Right lobe of liver (tissue), 4 donors: ENCODE measurements around the gene VSX1.

Experiments
- POLR2A ChIP-seq: fragments of 450-650 bp; IDR thresholded peaks from one replicate; pipeline ENCODE4 v1.6.1; 2017; ENCODE audit warnings: antibody characterized with exemption, mild to moderate bottlenecking
- TF ChIP-seq, protein P1 (sequence below), 4 donors: fragments of 200-600 bp in 3 of 4; fragments of 450-650 bp in 1 of 4; IDR thresholded peaks; one replicate each; pipeline versions ENCODE4 v1.5.1 to v1.8.0; 2016 to 2022; ENCODE audit warnings: antibody characterized with exemption in 4 of 4, mild to moderate bottlenecking in 2 of 4
- donor health status: DM: no; HTN: no; CAD: no.
- donor health status: DM: no; HTN: no; CAD: no.
- donor health status: DM: no; HTN: yes; CAD: no.

DNA sequence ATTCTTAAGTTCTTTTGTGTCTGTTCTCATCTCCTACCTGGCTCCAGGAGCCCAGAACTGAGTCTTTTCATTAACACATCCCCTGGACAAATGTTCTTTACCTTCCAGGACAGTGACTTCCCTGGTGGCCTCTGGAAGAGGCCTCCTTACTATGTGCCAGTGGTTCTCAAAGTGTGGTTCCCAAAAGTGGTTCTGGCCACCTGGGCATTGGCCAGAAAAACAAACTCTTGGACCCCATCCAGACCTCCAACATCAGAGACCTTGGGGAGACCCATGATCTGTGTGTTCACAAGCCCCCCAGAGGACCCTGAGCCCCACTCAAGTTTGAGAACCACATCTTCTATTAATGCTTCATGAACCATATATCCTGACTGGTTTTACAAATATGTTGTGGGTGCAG, 7.2 kb upstream of the VSX1 start:
- TF ChIP-seq, protein P1, sequence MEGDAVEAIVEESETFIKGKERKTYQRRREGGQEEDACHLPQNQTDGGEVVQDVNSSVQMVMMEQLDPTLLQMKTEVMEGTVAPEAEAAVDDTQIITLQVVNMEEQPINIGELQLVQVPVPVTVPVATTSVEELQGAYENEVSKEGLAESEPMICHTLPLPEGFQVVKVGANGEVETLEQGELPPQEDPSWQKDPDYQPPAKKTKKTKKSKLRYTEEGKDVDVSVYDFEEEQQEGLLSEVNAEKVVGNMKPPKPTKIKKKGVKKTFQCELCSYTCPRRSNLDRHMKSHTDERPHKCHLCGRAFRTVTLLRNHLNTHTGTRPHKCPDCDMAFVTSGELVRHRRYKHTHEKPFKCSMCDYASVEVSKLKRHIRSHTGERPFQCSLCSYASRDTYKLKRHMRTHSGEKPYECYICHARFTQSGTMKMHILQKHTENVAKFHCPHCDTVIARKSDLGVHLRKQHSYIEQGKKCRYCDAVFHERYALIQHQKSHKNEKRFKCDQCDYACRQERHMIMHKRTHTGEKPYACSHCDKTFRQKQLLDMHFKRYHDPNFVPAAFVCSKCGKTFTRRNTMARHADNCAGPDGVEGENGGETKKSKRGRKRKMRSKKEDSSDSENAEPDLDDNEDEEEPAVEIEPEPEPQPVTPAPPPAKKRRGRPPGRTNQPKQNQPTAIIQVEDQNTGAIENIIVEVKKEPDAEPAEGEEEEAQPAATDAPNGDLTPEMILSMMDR (IDR thresholded peaks at IDR 0.05), result no peak
- TF ChIP-seq POLR2A, result no peak
